Keratinocyte (primary cell): ENCODE measurements around the gene CPNE4.

ENCODE experiments used
- EZH2 ChIP-seq: IDR thresholded peaks from one replicate; pipeline ENCODE4 v1.6.1; 2012; ENCODE audit warnings: inconsistent platforms, mild to moderate bottlenecking, low read length, moderate library complexity
- TF ChIP-seq, protein P1 (sequence below), 3 experiments: IDR thresholded peaks in 1 of 3; conservative IDR thresholded peaks in 1 of 3; optimal IDR thresholded peaks in 1 of 3; 2 replicates in 2 of 3; 3 replicates in 1 of 3; pipeline versions ENCODE3 to v1.5.1; 2011; ENCODE audit warnings: low read length in 3 of 3, mild to moderate bottlenecking in 3 of 3, moderate library complexity in 2 of 3, control low read depth in 1 of 3, inconsistent platforms in 1 of 3; ENCODE audit not compliant: insufficient read depth in 2 of 3; ENCODE audit errors: extremely low read depth in 1 of 3

DNA sequence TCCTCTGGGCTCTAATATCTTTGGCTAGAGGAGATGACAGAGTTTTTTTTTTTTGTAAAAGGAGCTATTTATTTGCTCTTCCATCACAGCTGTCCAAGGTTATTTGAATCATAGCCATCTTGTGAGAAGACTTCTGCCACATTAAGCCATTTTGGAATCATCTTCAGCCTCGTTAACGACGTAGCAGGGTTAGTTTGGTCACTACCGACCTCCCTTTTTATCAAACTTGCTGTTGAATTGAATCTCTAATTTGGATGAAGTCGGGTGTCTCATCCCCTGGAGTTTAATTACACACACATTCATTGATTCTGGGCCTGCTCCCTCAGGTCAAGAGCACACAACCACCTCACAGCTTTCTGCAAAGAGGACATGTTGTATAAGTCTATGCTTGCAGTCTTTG, 238.7 kb downstream of the CPNE4 start:
- TF ChIP-seq, protein P1, sequence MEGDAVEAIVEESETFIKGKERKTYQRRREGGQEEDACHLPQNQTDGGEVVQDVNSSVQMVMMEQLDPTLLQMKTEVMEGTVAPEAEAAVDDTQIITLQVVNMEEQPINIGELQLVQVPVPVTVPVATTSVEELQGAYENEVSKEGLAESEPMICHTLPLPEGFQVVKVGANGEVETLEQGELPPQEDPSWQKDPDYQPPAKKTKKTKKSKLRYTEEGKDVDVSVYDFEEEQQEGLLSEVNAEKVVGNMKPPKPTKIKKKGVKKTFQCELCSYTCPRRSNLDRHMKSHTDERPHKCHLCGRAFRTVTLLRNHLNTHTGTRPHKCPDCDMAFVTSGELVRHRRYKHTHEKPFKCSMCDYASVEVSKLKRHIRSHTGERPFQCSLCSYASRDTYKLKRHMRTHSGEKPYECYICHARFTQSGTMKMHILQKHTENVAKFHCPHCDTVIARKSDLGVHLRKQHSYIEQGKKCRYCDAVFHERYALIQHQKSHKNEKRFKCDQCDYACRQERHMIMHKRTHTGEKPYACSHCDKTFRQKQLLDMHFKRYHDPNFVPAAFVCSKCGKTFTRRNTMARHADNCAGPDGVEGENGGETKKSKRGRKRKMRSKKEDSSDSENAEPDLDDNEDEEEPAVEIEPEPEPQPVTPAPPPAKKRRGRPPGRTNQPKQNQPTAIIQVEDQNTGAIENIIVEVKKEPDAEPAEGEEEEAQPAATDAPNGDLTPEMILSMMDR (optimal IDR thresholded peaks at IDR 0.05 in 1 of 3, IDR thresholded peaks at IDR 0.05 in 1 of 3, conservative IDR thresholded peaks at IDR 0.05 in 1 of 3; ENCODE audit: extremely low read depth in 1 of 3, insufficient read depth in 2 of 3, low read length in 3 of 3) = no peak
- no peak for TF ChIP-seq EZH2
